ENCODE results near the gene CHDH. TPM values are rescaled to one million over a fixed set of nuclear protein-coding genes. Genes with fewer than 3 reads are reported as not detected.

Gene CHDH
- total RNA-seq, 1 experiment from 2014 or later: 5.1 TPM

DNA sequence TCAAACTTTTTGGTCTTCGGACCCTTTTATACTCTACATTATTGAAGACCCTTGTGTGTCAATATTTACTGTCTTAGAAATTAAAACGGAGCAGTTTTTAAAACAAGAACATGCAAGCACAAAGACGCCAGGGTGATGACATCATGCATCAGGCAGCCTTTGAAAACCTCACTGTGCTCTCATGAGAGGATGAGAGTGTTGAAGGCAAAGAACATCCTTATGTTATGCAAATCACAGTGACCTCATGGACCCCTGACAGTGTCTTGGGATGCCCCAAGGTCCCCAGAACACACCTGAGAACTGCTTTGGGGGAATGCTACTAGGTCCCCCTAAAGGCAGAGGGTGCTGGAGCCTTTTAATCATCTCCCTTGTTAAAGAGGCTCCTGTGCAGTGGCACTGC lies 51.6 kb downstream of the CHDH start:
- TF ChIP-seq EZH2 (IDR thresholded peaks at IDR 0.05; ENCODE audit: low read length, unreplicated experiment) (no peak), EZH2phosphoT487 (IDR thresholded peaks at IDR 0.05; ENCODE audit: borderline replicate concordance, low read length) (no peak)
- TF ChIP-seq, protein P1, sequence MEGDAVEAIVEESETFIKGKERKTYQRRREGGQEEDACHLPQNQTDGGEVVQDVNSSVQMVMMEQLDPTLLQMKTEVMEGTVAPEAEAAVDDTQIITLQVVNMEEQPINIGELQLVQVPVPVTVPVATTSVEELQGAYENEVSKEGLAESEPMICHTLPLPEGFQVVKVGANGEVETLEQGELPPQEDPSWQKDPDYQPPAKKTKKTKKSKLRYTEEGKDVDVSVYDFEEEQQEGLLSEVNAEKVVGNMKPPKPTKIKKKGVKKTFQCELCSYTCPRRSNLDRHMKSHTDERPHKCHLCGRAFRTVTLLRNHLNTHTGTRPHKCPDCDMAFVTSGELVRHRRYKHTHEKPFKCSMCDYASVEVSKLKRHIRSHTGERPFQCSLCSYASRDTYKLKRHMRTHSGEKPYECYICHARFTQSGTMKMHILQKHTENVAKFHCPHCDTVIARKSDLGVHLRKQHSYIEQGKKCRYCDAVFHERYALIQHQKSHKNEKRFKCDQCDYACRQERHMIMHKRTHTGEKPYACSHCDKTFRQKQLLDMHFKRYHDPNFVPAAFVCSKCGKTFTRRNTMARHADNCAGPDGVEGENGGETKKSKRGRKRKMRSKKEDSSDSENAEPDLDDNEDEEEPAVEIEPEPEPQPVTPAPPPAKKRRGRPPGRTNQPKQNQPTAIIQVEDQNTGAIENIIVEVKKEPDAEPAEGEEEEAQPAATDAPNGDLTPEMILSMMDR (conservative IDR thresholded peaks at IDR 0.05; ENCODE audit: low read depth, low read length): no peak
- DNase-seq (no peak), ATAC-seq (no peak)
- Histone ChIP-seq H3K9me2 (replicated peaks; ENCODE audit: low read length) (no peaks in the 10 kb centered on the region), H3K4me1 (ENCODE audit: insufficient read depth, low read length) (peaks cover 4% of the 10 kb centered on the region; the same call in 1 of the 2 replicates), H3K4me2 (ENCODE audit: low read length) (no peak overlapping the region), H3K27me3 (ENCODE audit: low read length) (peaks cover 48% of the 10 kb centered on the region), H3K9ac (ENCODE audit: low read length) (no peak overlapping the region), H4K20me1 (ENCODE audit: low read length) (no peaks in the 10 kb centered on the region), H3K4me3 (ENCODE audit: low read length) (no peak overlapping the region), H3K79me2 (ENCODE audit: low read length) (no peaks in the 10 kb centered on the region), H3K36me3 (ENCODE audit: low read depth, low read length) (no peaks in the 10 kb centered on the region), H3K9me3 (ENCODE audit: low read length) (no peaks in the 10 kb centered on the region), H3F3A (ENCODE audit: low read length, unreplicated experiment) (no peaks in the 10 kb centered on the region), H3K27ac (ENCODE audit: low read length) (no peak overlapping the region), H2AFZ (ENCODE audit: low read length) (no peak overlapping the region)
- ChIA-PET POLR2A (ENCODE audit: unreplicated experiment) (no interaction called here), CTCF (no interaction called here)
- BruUV-seq (replicated peaks): no TSS peak
- intact Hi-C loops (cut with micrococcal nuclease): no loop called here

- CTCF ChIA-PET: no interaction called here
- Histone ChIP-seq H3K4me2 (ENCODE audit: low read length) (no peak overlapping the region), H3K4me1 (ENCODE audit: insufficient read depth, low read length) (peaks cover 4% of the 10 kb centered on the region; the same call in 1 of the 2 replicates), H4K20me1 (ENCODE audit: low read length) (no peaks in the 10 kb centered on the region), H3K36me3 (ENCODE audit: low read depth, low read length) (no peaks in the 10 kb centered on the region), H3K27ac (ENCODE audit: low read length) (no peak overlapping the region), H3K9me2 (replicated peaks; ENCODE audit: low read length) (no peaks in the 10 kb centered on the region), H3K27me3 (ENCODE audit: low read length) (peaks cover 60% of the 10 kb centered on the region), H3F3A (ENCODE audit: low read length, unreplicated experiment) (no peaks in the 10 kb centered on the region), H3K9ac (ENCODE audit: low read length) (no peak overlapping the region), H3K4me3 (ENCODE audit: low read length) (no peak overlapping the region), H2AFZ (ENCODE audit: low read length) (no peak overlapping the region), H3K9me3 (ENCODE audit: low read length) (no peaks in the 10 kb centered on the region), H3K79me2 (ENCODE audit: low read length) (no peaks in the 10 kb centered on the region)
- TF ChIP-seq EZH2phosphoT487 (IDR thresholded peaks at IDR 0.05; ENCODE audit: borderline replicate concordance, low read length) (no peak), EZH2 (IDR thresholded peaks at IDR 0.05; ENCODE audit: low read length, unreplicated experiment) (no peak)
- TF ChIP-seq, protein P1 (conservative IDR thresholded peaks at IDR 0.05; ENCODE audit: low read depth, low read length): no peak
- ATAC-seq (no peak), DNase-seq (no peak)
- POLR2A ChIA-PET (ENCODE audit: unreplicated experiment): no interaction called here
- intact Hi-C loops (cut with micrococcal nuclease): no loop called here
- no TSS peak for BruUV-seq (replicated peaks)
These were observed 53.4 kb downstream of the CHDH start for GRCh38 chr3:53792866-53793265.

DNA sequence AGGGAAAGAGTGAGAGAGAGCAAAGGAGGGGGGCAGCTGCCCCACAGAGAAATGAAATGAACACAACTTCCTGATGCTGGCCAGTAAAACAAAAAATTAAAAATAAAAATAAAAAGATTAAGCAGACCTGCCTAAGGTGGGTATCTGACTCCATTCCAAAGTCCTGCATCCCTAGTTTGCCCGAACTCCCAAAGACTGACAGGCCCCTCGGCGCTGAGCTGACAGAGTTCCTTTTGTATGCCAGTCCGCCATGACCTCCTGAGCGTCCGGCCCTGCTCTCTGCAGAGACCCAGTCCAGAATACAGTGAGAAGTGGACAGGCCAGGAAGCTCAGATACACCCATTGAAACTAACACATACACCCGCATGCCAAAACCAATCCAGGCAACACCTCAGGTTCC lies 54.9 kb downstream of the CHDH start:
- peaks cover 68% of the 10 kb centered on the region for H3K27me3 ChIP-seq (ENCODE audit: low read length)
- intact Hi-C loops (cut with micrococcal nuclease): no loop called here

More for the DNA sequence above, 54.9 kb downstream of the CHDH start:
- Histone ChIP-seq H3K9me3 (ENCODE audit: low read length) (no peaks in the 10 kb centered on the region), H3K4me2 (ENCODE audit: low read length) (no peak overlapping the region), H3K4me3 (ENCODE audit: low read length) (no peak overlapping the region), H3K4me1 (ENCODE audit: insufficient read depth, low read length) (peaks cover 4% of the 10 kb centered on the region; the same call in 1 of the 2 replicates), H3F3A (ENCODE audit: low read length, unreplicated experiment) (no peaks in the 10 kb centered on the region), H3K36me3 (ENCODE audit: low read depth, low read length) (no peaks in the 10 kb centered on the region), H3K9me2 (replicated peaks; ENCODE audit: low read length) (no peaks in the 10 kb centered on the region), H3K79me2 (ENCODE audit: low read length) (no peaks in the 10 kb centered on the region), H3K9ac (ENCODE audit: low read length) (no peak overlapping the region), H4K20me1 (ENCODE audit: low read length) (no peaks in the 10 kb centered on the region), H3K27ac (ENCODE audit: low read length) (no peak overlapping the region), H2AFZ (ENCODE audit: low read length) (no peak overlapping the region)
- BruUV-seq (replicated peaks): no TSS peak
- DNase-seq: no peak
- TF ChIP-seq EZH2phosphoT487 (IDR thresholded peaks at IDR 0.05; ENCODE audit: borderline replicate concordance, low read length) (no peak), EZH2 (IDR thresholded peaks at IDR 0.05; ENCODE audit: low read length, unreplicated experiment) (no peak)
- TF ChIP-seq, protein P1 (conservative IDR thresholded peaks at IDR 0.05; ENCODE audit: low read depth, low read length): no peak
- no peak for ATAC-seq
- ChIA-PET CTCF (no interaction called here), POLR2A (ENCODE audit: unreplicated experiment) (no interaction called here)

Data from PC-3 (cell line).